Measurements from ENCODE around the gene MALAT1. TPM values are rescaled to one million over a fixed set of nuclear protein-coding genes. Genes with fewer than 3 reads are reported as not detected.

Gene MALAT1
- total RNA-seq, 1 experiment from 2014 or later = 258 TPM

DNA sequence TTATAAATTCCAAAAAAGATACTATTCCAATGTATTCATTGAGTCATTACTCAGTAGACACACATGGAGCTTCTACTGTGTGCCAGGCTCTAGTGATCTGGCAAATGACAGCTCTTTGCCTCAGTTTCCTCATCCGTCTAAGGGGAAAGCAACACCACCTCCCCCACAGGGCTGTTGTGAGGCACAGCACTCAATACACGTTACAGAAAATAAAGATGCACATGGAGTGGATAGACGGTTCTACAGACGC, 6.5 kb upstream of the MALAT1 start:
- no peaks in the 10 kb centered on the region for H3K9me3 ChIP-seq
- no peak overlapping the region for H3K4me3 ChIP-seq
- no peak for DNase-seq
- H3K27me3 ChIP-seq = no peaks in the 10 kb centered on the region
- no peaks in the 10 kb centered on the region for H3K36me3 ChIP-seq

DNA sequence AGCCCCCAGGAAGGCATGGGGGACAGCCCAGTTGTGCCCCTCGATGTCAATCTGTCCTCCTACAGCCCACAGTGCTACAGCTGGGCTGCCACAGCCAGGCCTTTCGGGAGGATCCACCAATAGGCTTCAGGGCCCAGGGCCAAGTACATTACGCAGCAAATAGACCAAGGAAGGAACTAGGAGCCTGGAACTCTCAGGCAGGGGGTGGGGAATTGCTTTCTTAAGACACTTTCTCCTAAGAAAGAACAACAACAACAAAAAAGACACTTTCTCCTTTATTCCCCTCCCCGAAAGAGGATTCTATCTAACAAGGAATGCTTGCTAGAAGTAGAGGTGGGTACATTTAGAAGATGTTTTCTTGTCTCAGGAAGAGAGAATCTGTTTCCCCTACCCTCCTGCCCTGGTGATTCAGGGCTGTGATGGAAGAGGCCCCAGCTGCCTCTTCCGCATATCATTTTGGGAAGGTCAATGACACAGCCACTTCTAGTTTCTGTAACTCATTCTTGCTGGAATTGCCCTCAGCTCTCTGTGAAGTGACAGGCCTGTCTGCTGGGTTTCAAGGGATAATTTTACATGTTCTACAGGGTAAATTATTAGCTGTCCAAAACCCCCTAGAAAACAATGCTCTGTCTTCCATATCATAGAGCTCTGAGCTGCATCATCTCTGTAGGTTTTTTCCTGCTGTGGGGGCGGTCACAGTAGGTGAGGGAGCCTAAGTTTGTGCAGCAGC, 6.0 kb upstream of the MALAT1 start:
- peak; percentile 93 for DNase-seq
- Histone ChIP-seq H3K27me3 (no peaks in the 10 kb centered on the region), H3K9me3 (no peaks in the 10 kb centered on the region), H3K4me3 (no peak overlapping the region; the same call in 1 of the 2 replicates), H3K36me3 (no peaks in the 10 kb centered on the region)

DNA sequence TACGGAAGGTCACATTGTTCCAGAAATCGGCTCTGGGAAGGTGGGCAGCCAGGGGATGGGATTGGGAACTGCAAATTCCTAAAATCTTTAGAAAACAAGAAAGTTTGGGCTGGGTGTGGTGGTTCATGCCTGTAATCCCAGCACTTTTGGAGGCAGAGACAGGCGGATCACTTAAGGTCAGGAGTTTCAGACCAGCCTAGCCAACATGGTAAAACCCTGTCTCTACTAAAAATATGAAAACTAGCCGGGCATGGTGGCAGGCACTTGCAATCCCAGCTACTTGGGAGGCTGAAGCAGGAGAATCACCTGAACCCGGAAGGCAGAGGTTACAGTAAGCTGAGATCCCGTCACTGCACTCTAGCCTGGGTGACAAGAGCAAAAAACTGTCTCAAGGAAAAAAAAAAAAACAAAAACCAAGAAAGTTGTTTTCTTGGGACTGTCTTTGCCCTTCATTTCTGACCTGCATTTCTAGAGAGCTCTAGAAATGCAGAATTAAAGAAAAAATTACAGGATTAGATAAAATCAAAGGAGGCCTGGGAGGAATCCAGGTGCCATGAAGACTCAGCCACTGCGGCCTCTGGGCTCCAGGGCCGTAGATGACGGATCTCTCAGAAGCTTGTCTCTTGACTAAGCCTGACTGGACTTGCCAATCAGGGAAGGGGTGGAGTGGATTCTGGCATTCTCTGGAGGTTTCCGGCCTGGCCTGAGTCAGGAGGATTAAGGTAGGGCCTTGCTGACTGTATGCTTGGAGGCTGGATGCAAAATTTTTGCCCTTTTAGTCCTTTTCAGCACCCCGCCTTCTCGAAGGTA, 5.3 kb upstream of the MALAT1 start:
- no peaks in the 10 kb centered on the region for H3K9me3 ChIP-seq
- no peaks in the 10 kb centered on the region for H3K27me3 ChIP-seq
- H3K4me3 ChIP-seq = no peak overlapping the region; the same call in 1 of the 2 replicates
- peak; percentile 99 for DNase-seq
- H3K36me3 ChIP-seq = no peaks in the 10 kb centered on the region

DNA sequence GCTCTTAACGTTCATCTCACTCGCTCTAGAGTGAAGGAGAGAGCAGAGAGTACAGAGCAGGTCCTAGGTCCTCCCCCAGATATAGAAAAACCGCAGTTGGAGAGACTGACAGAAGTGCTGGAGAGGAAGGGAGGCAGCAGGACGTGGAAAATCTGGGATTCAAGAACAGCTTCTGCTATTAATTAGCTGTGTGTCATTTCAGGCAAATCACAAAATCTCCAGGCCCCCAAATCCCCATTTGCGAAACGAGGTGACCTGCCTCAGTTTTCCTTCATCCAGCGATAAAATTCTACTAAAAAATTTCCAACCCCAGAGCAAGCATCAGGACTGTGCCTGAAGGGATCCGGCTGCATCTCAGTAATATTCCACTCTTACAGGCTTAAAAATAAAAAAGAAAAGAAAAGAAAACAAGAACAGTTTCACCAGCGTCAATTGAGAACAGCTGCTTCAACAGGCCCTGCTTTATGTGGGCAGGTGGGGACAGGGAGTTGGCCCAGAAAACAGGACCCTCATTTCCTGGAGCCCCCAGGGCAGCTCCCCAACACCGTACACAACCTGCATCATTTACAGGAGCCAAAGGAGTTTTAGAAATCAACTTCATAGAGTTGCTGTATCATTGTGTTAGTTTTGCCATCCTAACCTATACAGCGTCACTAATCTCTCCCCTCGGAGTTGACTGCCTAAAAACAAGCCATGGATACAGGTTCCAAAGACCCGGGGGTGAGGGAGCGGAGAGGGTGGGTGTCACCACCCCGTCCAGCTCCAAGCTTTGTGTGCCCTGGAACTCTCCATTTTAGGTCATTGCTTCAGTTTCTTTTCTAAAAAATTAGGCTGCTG, 2.3 kb upstream of the MALAT1 start:
- H3K27me3 ChIP-seq = no peaks in the 10 kb centered on the region
- H3K9me3 ChIP-seq = no peaks in the 10 kb centered on the region
- peaks cover 24% of the 10 kb centered on the region for H3K36me3 ChIP-seq
- H3K4me3 ChIP-seq = peak overlapping the region; percentile 27
- no peak for DNase-seq

DNA sequence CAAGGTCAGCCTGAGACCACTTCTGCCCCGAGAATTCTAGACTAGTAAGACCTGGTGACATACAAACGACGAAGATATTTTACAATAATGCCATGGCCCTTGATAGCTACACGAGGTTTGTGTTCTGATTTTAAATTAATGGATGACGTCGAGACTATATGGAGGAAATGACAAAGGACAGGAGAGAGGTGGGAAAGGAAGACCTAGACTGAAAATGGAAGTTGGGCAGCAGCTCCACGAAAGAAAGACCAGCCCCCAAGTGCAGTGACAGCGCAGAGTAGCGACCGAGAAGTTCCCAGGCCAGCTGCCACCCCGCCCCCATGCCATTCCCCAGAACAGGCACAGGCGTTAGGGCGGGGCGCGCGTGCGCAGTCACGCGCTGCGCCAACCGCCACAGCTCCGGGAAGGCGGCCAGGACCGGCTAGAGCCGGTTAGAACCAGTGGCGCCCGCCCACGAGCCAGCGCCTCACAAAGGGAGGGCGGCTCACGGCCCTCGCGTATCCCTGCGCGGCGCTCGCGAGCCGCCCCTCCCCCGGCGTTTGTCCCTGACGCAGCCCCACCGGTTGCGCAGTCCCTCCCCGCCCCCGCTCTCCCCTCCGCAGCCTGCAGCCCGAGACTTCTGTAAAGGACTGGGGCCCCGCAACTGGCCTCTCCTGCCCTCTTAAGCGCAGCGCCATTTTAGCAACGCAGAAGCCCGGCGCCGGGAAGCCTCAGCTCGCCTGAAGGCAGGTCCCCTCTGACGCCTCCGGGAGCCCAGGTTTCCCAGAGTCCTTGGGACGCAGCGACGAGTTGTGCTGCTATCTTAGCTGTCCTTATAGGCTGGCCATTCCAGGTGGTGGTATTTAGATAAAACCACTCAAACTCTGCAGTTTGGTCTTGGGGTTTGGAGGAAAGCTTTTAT, 1.5 kb upstream of the MALAT1 start:
- no peaks in the 10 kb centered on the region for H3K9me3 ChIP-seq
- H3K4me3 ChIP-seq = peak overlapping the region; percentile 87
- peak; percentile 99 for DNase-seq
- no peaks in the 10 kb centered on the region for H3K27me3 ChIP-seq
- peaks cover 32% of the 10 kb centered on the region for H3K36me3 ChIP-seq

DNA sequence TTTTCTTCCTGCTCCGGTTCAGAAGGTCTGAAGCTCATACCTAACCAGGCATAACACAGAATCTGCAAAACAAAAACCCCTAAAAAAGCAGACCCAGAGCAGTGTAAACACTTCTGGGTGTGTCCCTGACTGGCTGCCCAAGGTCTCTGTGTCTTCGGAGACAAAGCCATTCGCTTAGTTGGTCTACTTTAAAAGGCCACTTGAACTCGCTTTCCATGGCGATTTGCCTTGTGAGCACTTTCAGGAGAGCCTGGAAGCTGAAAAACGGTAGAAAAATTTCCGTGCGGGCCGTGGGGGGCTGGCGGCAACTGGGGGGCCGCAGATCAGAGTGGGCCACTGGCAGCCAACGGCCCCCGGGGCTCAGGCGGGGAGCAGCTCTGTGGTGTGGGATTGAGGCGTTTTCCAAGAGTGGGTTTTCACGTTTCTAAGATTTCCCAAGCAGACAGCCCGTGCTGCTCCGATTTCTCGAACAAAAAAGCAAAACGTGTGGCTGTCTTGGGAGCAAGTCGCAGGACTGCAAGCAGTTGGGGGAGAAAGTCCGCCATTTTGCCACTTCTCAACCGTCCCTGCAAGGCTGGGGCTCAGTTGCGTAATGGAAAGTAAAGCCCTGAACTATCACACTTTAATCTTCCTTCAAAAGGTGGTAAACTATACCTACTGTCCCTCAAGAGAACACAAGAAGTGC, 661 bp upstream of the MALAT1 start:
- Histone ChIP-seq H3K27me3 (no peaks in the 10 kb centered on the region), H3K36me3 (peaks cover 40% of the 10 kb centered on the region), H3K9me3 (no peaks in the 10 kb centered on the region), H3K4me3 (peak overlapping the region; percentile 87)
- DNase-seq = no peak

DNA sequence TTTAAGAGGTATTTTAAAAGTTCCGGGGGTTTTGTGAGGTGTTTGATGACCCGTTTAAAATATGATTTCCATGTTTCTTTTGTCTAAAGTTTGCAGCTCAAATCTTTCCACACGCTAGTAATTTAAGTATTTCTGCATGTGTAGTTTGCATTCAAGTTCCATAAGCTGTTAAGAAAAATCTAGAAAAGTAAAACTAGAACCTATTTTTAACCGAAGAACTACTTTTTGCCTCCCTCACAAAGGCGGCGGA, 193 bp upstream of the MALAT1 start:
- H3K27me3 ChIP-seq = no peaks in the 10 kb centered on the region
- no peaks in the 10 kb centered on the region for H3K9me3 ChIP-seq
- H3K36me3 ChIP-seq = peaks cover 45% of the 10 kb centered on the region
- peak overlapping the region; percentile 87 for H3K4me3 ChIP-seq
- no peak for DNase-seq

DNA sequence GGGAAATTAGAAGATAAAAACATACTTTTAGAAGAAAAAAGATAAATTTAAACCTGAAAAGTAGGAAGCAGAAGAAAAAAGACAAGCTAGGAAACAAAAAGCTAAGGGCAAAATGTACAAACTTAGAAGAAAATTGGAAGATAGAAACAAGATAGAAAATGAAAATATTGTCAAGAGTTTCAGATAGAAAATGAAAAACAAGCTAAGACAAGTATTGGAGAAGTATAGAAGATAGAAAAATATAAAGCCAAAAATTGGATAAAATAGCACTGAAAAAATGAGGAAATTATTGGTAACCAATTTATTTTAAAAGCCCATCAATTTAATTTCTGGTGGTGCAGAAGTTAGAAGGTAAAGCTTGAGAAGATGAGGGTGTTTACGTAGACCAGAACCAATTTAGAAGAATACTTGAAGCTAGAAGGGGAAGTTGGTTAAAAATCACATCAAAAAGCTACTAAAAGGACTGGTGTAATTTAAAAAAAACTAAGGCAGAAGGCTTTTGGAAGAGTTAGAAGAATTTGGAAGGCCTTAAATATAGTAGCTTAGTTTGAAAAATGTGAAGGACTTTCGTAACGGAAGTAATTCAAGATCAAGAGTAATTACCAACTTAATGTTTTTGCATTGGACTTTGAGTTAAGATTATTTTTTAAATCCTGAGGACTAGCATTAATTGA, 1.0 kb downstream of the MALAT1 start:
- Histone ChIP-seq H3K27me3 (no peaks in the 10 kb centered on the region), H3K36me3 (peaks cover 57% of the 10 kb centered on the region), H3K4me3 (peak overlapping the region; percentile 87), H3K9me3 (no peaks in the 10 kb centered on the region)
- no peak for DNase-seq

DNA sequence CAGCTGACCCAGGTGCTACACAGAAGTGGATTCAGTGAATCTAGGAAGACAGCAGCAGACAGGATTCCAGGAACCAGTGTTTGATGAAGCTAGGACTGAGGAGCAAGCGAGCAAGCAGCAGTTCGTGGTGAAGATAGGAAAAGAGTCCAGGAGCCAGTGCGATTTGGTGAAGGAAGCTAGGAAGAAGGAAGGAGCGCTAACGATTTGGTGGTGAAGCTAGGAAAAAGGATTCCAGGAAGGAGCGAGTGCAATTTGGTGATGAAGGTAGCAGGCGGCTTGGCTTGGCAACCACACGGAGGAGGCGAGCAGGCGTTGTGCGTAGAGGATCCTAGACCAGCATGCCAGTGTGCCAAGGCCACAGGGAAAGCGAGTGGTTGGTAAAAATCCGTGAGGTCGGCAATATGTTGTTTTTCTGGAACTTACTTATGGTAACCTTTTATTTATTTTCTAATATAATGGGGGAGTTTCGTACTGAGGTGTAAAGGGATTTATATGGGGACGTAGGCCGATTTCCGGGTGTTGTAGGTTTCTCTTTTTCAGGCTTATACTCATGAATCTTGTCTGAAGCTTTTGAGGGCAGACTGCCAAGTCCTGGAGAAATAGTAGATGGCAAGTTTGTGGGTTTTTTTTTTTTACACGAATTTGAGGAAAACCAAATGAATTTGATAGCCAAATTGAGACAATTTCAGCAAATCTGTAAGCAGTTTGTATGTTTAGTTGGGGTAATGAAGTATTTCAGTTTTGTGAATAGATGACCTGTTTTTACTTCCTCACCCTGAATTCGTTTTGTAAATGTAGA, 1.7 kb downstream of the MALAT1 start:
- H3K9me3 ChIP-seq = no peaks in the 10 kb centered on the region
- H3K4me3 ChIP-seq = peak overlapping the region; percentile 87
- no peaks in the 10 kb centered on the region for H3K27me3 ChIP-seq
- peak; percentile 61 for DNase-seq
- H3K36me3 ChIP-seq = peaks cover 64% of the 10 kb centered on the region

DNA sequence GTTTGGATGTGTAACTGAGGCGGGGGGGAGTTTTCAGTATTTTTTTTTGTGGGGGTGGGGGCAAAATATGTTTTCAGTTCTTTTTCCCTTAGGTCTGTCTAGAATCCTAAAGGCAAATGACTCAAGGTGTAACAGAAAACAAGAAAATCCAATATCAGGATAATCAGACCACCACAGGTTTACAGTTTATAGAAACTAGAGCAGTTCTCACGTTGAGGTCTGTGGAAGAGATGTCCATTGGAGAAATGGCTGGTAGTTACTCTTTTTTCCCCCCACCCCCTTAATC, 2.3 kb downstream of the MALAT1 start:
- H3K9me3 ChIP-seq = no peaks in the 10 kb centered on the region
- H3K4me3 ChIP-seq = peak overlapping the region; percentile 87
- DNase-seq = no peak
- no peaks in the 10 kb centered on the region for H3K27me3 ChIP-seq
- peaks cover 70% of the 10 kb centered on the region for H3K36me3 ChIP-seq

DNA sequence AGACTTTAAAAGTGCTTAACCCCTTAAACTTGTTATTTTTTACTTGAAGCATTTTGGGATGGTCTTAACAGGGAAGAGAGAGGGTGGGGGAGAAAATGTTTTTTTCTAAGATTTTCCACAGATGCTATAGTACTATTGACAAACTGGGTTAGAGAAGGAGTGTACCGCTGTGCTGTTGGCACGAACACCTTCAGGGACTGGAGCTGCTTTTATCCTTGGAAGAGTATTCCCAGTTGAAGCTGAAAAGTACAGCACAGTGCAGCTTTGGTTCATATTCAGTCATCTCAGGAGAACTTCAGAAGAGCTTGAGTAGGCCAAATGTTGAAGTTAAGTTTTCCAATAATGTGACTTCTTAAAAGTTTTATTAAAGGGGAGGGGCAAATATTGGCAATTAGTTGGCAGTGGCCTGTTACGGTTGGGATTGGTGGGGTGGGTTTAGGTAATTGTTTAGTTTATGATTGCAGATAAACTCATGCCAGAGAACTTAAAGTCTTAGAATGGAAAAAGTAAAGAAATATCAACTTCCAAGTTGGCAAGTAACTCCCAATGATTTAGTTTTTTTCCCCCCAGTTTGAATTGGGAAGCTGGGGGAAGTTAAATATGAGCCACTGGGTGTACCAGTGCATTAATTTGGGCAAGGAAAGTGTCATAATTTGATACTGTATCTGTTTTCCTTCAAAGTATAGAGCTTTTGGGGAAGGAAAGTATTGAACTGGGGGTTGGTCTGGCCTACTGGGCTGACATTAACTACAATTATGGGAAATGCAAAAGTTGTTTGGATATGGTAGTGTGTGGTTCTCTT, 2.8 kb downstream of the MALAT1 start:
- Histone ChIP-seq H3K36me3 (peaks cover 75% of the 10 kb centered on the region), H3K4me3 (peak overlapping the region; percentile 87), H3K27me3 (no peaks in the 10 kb centered on the region; the same call in 1 of the 2 replicates), H3K9me3 (no peaks in the 10 kb centered on the region)
- DNase-seq = no peak

DNA sequence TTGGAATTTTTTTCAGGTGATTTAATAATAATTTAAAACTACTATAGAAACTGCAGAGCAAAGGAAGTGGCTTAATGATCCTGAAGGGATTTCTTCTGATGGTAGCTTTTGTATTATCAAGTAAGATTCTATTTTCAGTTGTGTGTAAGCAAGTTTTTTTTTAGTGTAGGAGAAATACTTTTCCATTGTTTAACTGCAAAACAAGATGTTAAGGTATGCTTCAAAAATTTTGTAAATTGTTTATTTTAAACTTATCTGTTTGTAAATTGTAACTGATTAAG, 3.4 kb downstream of the MALAT1 start:
- H3K4me3 ChIP-seq = peak overlapping the region; percentile 87
- DNase-seq = no peak
- H3K9me3 ChIP-seq = no peaks in the 10 kb centered on the region
- peaks cover 79% of the 10 kb centered on the region for H3K36me3 ChIP-seq
- no peaks in the 10 kb centered on the region; the same call in 1 of the 2 replicates for H3K27me3 ChIP-seq

DNA sequence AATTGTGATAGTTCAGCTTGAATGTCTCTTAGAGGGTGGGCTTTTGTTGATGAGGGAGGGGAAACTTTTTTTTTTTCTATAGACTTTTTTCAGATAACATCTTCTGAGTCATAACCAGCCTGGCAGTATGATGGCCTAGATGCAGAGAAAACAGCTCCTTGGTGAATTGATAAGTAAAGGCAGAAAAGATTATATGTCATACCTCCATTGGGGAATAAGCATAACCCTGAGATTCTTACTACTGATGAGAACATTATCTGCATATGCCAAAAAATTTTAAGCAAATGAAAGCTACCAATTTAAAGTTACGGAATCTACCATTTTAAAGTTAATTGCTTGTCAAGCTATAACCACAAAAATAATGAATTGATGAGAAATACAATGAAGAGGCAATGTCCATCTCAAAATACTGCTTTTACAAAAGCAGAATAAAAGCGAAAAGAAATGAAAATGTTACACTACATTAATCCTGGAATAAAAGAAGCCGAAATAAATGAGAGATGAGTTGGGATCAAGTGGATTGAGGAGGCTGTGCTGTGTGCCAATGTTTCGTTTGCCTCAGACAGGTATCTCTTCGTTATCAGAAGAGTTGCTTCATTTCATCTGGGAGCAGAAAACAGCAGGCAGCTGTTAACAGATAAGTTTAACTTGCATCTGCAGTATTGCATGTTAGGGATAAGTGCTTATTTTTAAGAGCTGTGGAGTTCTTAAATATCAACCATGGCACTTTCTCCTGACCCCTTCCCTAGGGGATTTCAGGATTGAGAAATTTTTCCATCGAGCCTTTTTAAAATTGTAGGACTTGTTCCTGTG, 3.9 kb downstream of the MALAT1 start:
- H3K36me3 ChIP-seq = peaks cover 80% of the 10 kb centered on the region
- no peaks in the 10 kb centered on the region; the same call in 1 of the 2 replicates for H3K27me3 ChIP-seq
- H3K4me3 ChIP-seq = peak overlapping the region; percentile 87
- no peak for DNase-seq
- H3K9me3 ChIP-seq = no peaks in the 10 kb centered on the region

Data from MG63 (cell line).